Measurements from ENCODE around the gene ANKRD7. TPM values are rescaled to one million over a fixed set of nuclear protein-coding genes. Genes with fewer than 3 reads are reported as not detected.

Gene ANKRD7
- total and polyA plus RNA-seq, 7 donors = 0.71 to 2.9 (median 1.8) TPM; not detected in 3

- H3K9me3 ChIP-seq = no peaks in the 10 kb centered on the region
- no peaks in the 10 kb centered on the region for H3K27me3 ChIP-seq
- intact Hi-C loops (cut with DNase I) = no loop called here
- H3K4me3 ChIP-seq = peak overlapping the region; percentile 47 to 59 (median 53)
- peak overlapping the region; percentile 55 to 75 (median 66) for H3K27ac ChIP-seq
- peaks cover 0 to 24% (median 11%) of the 10 kb centered on the region in 4 donors for H3K4me1 ChIP-seq
- no peaks in the 10 kb centered on the region for H3K36me3 ChIP-seq
- TF ChIP-seq POLR2A (IDR thresholded peaks at IDR 0.05) (peak in 1 of 2 donors; percentile 27), POLR2AphosphoS5 (IDR thresholded peaks at IDR 0.05) (peak in 3 of 4 donors; percentile 46 to 74 (median 48)), EP300 (IDR thresholded peaks at IDR 0.05) (no peak)
- WGBS, 2 donors = 7 to 24% methylated on average over 49 of the region's 49 CpGs
- peak; percentile 82 for DNase-seq
Measured at GRCh38 chr7:118214051-118214832, 10.3 kb upstream of the ANKRD7 start.

GRCh38 chr7:118214833-118215182, 9.7 kb upstream of the ANKRD7 start:
- Histone ChIP-seq H3K36me3 (no peaks in the 10 kb centered on the region), H3K27ac (peak overlapping the region; percentile 55 to 75 (median 66)), H3K9me3 (no peaks in the 10 kb centered on the region), H3K27me3 (no peaks in the 10 kb centered on the region), H3K4me3 (peak overlapping the region; percentile 47 to 59 (median 53)), H3K4me1 (peaks cover 0 to 24% (median 11%) of the 10 kb centered on the region in 4 donors)
- no peak for DNase-seq
- TF ChIP-seq POLR2A (IDR thresholded peaks at IDR 0.05) (no peak), EP300 (IDR thresholded peaks at IDR 0.05) (no peak), POLR2AphosphoS5 (IDR thresholded peaks at IDR 0.05) (no peak), CTCF (IDR thresholded peaks at IDR 0.05) (no peak)
- intact Hi-C loops (cut with DNase I) = no loop called here
- WGBS, 2 donors = 44 to 66% methylated on average over 3 of the region's 3 CpGs

DNA sequence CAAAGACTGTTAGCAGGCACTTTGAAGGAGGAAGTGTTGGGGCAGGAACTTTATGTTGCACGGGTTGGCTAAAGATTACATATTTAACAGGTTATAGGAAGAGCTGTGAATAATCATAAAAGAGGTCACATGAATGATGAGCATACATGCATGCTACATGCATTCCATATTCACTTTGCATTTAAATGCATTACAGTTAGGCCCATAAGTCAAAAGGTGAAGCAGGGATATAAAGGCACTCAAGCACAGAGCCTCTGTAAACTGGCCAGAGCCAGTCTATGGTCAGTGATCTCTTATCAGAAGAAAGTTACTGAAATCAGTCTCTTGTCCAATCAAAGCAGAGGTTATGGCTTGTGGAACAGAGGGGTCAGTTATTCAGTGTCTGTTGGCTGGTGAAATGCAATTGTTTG, 7.3 kb upstream of the ANKRD7 start:
- peaks cover 0 to 24% (median 11%) of the 10 kb centered on the region in 4 donors for H3K4me1 ChIP-seq
- no peak for TF ChIP-seq POLR2AphosphoS5 (IDR thresholded peaks at IDR 0.05)
- no peak for TF ChIP-seq EP300 (IDR thresholded peaks at IDR 0.05)
- TF ChIP-seq POLR2A (IDR thresholded peaks at IDR 0.05) = no peak
- TF ChIP-seq CTCF (IDR thresholded peaks at IDR 0.05) = no peak
- intact Hi-C loops (cut with DNase I) = no loop called here
- H3K36me3 ChIP-seq = no peaks in the 10 kb centered on the region
- no peak overlapping the region for H3K27ac ChIP-seq
- H3K4me3 ChIP-seq = no peak overlapping the region
- H3K9me3 ChIP-seq = no peaks in the 10 kb centered on the region
- no peaks in the 10 kb centered on the region for H3K27me3 ChIP-seq
- DNase-seq = no peak
- WGBS, 2 donors = 7 to 30% methylated on average over 1 of the region's 1 CpG

DNA sequence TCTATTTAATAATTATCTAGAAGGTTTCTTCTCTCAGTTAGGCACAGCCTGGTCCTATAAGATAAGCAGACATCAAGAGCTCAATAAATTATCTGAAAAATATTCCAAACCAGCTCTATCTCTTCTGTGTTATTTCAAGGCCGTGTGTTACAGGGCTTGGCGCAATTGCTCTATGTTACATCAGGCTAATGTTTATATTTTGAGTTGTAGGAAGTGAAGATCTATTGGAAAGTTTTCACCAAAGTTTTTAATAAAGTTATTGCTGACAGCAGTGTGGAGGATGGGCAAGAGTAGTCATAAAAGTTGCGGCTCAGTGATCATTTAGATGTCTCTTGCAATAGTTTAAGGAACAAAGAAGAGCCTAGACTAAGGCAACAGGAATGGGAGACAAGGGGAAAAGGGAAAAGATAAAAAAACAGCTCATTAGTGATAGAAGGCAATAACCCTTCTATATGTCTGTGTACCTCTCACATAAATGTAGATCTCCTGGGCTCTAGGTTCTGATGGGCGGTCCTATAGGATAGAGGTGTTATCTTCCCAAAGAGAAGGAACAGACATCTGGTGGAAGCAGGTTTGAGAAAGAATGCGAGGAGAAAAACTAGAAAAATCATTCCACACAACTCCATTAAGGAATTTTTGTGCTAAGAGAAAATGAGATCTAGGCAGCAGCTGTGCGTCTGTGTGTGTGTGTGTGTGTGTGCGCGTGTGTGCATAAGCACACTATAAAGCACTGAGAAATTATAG, 5.9 kb upstream of the ANKRD7 start:
- Histone ChIP-seq H3K4me1 (peaks cover 0 to 23% (median 11%) of the 10 kb centered on the region in 4 donors), H3K4me3 (no peak overlapping the region), H3K27me3 (no peaks in the 10 kb centered on the region), H3K36me3 (no peaks in the 10 kb centered on the region), H3K9me3 (no peaks in the 10 kb centered on the region), H3K27ac (no peak overlapping the region)
- intact Hi-C loops (cut with DNase I) = no loop called here
- TF ChIP-seq POLR2A (IDR thresholded peaks at IDR 0.05) = no peak
- no peak for TF ChIP-seq EP300 (IDR thresholded peaks at IDR 0.05)
- no peak for TF ChIP-seq POLR2AphosphoS5 (IDR thresholded peaks at IDR 0.05)
- no peak for TF ChIP-seq CTCF (IDR thresholded peaks at IDR 0.05)
- DNase-seq = no peak
- WGBS, 2 donors = 71 to 83% methylated on average over 8 of the region's 8 CpGs

- H3K27ac ChIP-seq = no peak overlapping the region
- TF ChIP-seq POLR2A (IDR thresholded peaks at IDR 0.05) = no peak
- no peak for TF ChIP-seq EP300 (IDR thresholded peaks at IDR 0.05)
- TF ChIP-seq POLR2AphosphoS5 (IDR thresholded peaks at IDR 0.05) = no peak
- no peak for TF ChIP-seq CTCF (IDR thresholded peaks at IDR 0.05)
- H3K36me3 ChIP-seq = no peaks in the 10 kb centered on the region
- H3K4me1 ChIP-seq = peaks cover 0 to 17% (median 5%) of the 10 kb centered on the region in 4 donors
- DNase-seq = no peak
- no peaks in the 10 kb centered on the region for H3K9me3 ChIP-seq
- no peak overlapping the region for H3K4me3 ChIP-seq
- H3K27me3 ChIP-seq = no peaks in the 10 kb centered on the region
- 96 to 97% methylated on average over 3 of the region's 3 CpGs for WGBS, 2 donors
- intact Hi-C loops (cut with DNase I) = no loop called here
Measured at GRCh38 chr7:118219157-118219512, 5.4 kb upstream of the ANKRD7 start.

All from sigmoid colon (tissue), 7 donors.